ENCODE results near the gene DGKA.
"Not testable (repeated sequence)": the region's sequence is repeated elsewhere in the genome, so short reads cannot be mapped to it uniquely, and the experiment has no call there.

Gene DGKA

GRCh38 chr12:55919032-55919431 lies 11.9 kb upstream of the DGKA start:
- H3K36me3 ChIP-seq (ENCODE audit: control insufficient read depth, insufficient read depth, low read length), result peaks cover 42% of the 10 kb centered on the region
- not testable (repeated sequence) for H3K27ac ChIP-seq (ENCODE audit: low read depth, low read length)

GRCh38 chr12:55922126-55922525 lies 8.8 kb upstream of the DGKA start:
- no peak overlapping the region for H3K4me3 ChIP-seq (ENCODE audit: low read depth, low read length)

More at GRCh38 chr12:55919032-55919431, 11.9 kb upstream of the DGKA start:
- H3K4me3 ChIP-seq (ENCODE audit: low read depth, low read length); H3K27me3 ChIP-seq (ENCODE audit: control insufficient read depth, insufficient read depth, low read length); H3K9ac ChIP-seq (ENCODE audit: low read depth, low read length); H3K4me1 ChIP-seq (ENCODE audit: control insufficient read depth, insufficient read depth, low read length); H3K9me3 ChIP-seq (ENCODE audit: control insufficient read depth, insufficient read depth, low read length): not testable (repeated sequence)

GRCh38 chr12:55923648-55924047 lies 7.3 kb upstream of the DGKA start:
- H3K27ac ChIP-seq (ENCODE audit: low read depth, low read length); H3K9ac ChIP-seq (ENCODE audit: low read depth, low read length); H3K4me3 ChIP-seq (ENCODE audit: low read depth, low read length); H3K4me1 ChIP-seq (ENCODE audit: control insufficient read depth, insufficient read depth, low read length); H3K9me3 ChIP-seq (ENCODE audit: control insufficient read depth, insufficient read depth, low read length); H3K27me3 ChIP-seq (ENCODE audit: control insufficient read depth, insufficient read depth, low read length): not testable (repeated sequence)
- peaks cover 39% of the 10 kb centered on the region for H3K36me3 ChIP-seq (ENCODE audit: control insufficient read depth, insufficient read depth, low read length)

More at GRCh38 chr12:55922126-55922525, 8.8 kb upstream of the DGKA start:
- Histone ChIP-seq H3K4me1 (ENCODE audit: control insufficient read depth, insufficient read depth, low read length) (0 out of 2 replicates have a peak, but pooled peaks cover 7% of the 10 kb centered on the region), H3K9ac (ENCODE audit: low read depth, low read length) (no peak overlapping the region), H3K27ac (ENCODE audit: low read depth, low read length) (no peak overlapping the region), H3K9me3 (ENCODE audit: control insufficient read depth, insufficient read depth, low read length) (no peaks in the 10 kb centered on the region), H3K36me3 (ENCODE audit: control insufficient read depth, insufficient read depth, low read length) (peaks cover 39% of the 10 kb centered on the region), H3K27me3 (ENCODE audit: control insufficient read depth, insufficient read depth, low read length) (no peaks in the 10 kb centered on the region)

GRCh38 chr12:55925371-55925770 lies 5.6 kb upstream of the DGKA start:
- H3K4me1 ChIP-seq (ENCODE audit: control insufficient read depth, insufficient read depth, low read length), result 0 out of 2 replicates have a peak, but pooled peaks cover 7% of the 10 kb centered on the region
- H3K27me3 ChIP-seq (ENCODE audit: control insufficient read depth, insufficient read depth, low read length), result no peaks in the 10 kb centered on the region
- no peaks in the 10 kb centered on the region for H3K9me3 ChIP-seq (ENCODE audit: control insufficient read depth, insufficient read depth, low read length)
- peak overlapping the region; percentile 87; the same call in 1 of the 2 replicates for H3K4me3 ChIP-seq (ENCODE audit: low read depth, low read length)
- no peak overlapping the region for H3K9ac ChIP-seq (ENCODE audit: low read depth, low read length)
- H3K27ac ChIP-seq (ENCODE audit: low read depth, low read length), result no peak overlapping the region
- peaks cover 39% of the 10 kb centered on the region for H3K36me3 ChIP-seq (ENCODE audit: control insufficient read depth, insufficient read depth, low read length)

- peak overlapping the region; percentile 97 for H3K27ac ChIP-seq (ENCODE audit: low read depth, low read length)
- peaks cover 33% of the 10 kb centered on the region for H3K36me3 ChIP-seq (ENCODE audit: control insufficient read depth, insufficient read depth, low read length)
- peak overlapping the region; percentile 79 for H3K9ac ChIP-seq (ENCODE audit: low read depth, low read length)
- H3K9me3 ChIP-seq (ENCODE audit: control insufficient read depth, insufficient read depth, low read length), result no peaks in the 10 kb centered on the region
- peaks cover 14% of the 10 kb centered on the region for H3K4me1 ChIP-seq (ENCODE audit: control insufficient read depth, insufficient read depth, low read length)
- H3K4me3 ChIP-seq (ENCODE audit: low read depth, low read length), result peak overlapping the region; percentile 87
- H3K27me3 ChIP-seq (ENCODE audit: control insufficient read depth, insufficient read depth, low read length), result no peaks in the 10 kb centered on the region
Measured at GRCh38 chr12:55925870-55926737, 4.9 kb upstream of the DGKA start.

- H3K36me3 ChIP-seq (ENCODE audit: control insufficient read depth, insufficient read depth, low read length), result peaks cover 26% of the 10 kb centered on the region
- peaks cover 18% of the 10 kb centered on the region for H3K4me1 ChIP-seq (ENCODE audit: control insufficient read depth, insufficient read depth, low read length)
- H3K9me3 ChIP-seq (ENCODE audit: control insufficient read depth, insufficient read depth, low read length), result no peaks in the 10 kb centered on the region
- peak overlapping the region; percentile 87 for H3K4me3 ChIP-seq (ENCODE audit: low read depth, low read length)
- peak overlapping the region; percentile 97 for H3K27ac ChIP-seq (ENCODE audit: low read depth, low read length)
- H3K27me3 ChIP-seq (ENCODE audit: control insufficient read depth, insufficient read depth, low read length), result 0 out of 2 replicates have a peak, but pooled peaks cover 2% of the 10 kb centered on the region
- peak overlapping the region; percentile 79 for H3K9ac ChIP-seq (ENCODE audit: low read depth, low read length)
Measured at GRCh38 chr12:55926738-55927587, 4.0 kb upstream of the DGKA start.

- H3K9ac ChIP-seq (ENCODE audit: low read depth, low read length), result peak within 1 kb of the TSS; percentile 79
- peak within 1 kb of the TSS; percentile 87 for H3K4me3 ChIP-seq (ENCODE audit: low read depth, low read length)
- H3K27ac ChIP-seq (ENCODE audit: low read depth, low read length), result peak within 1 kb of the TSS; percentile 97
- peaks cover 21% of the 10 kb centered on the region for H3K4me1 ChIP-seq (ENCODE audit: control insufficient read depth, insufficient read depth, low read length)
- H3K36me3 ChIP-seq (ENCODE audit: control insufficient read depth, insufficient read depth, low read length), result peaks cover 19% of the 10 kb centered on the region
- H3K9me3 ChIP-seq (ENCODE audit: control insufficient read depth, insufficient read depth, low read length), result no peaks in the 10 kb centered on the region
- H3K27me3 ChIP-seq (ENCODE audit: control insufficient read depth, insufficient read depth, low read length), result peaks cover 10% of the 10 kb centered on the region
Measured at GRCh38 chr12:55927588-55928502, 3.1 kb upstream of the DGKA start, which contains the start of gene PYM1. TSS of gene PYM1 (minus strand) at chr12:55927894. CDS start at chr12:55927761, 133 bp downstream.

GRCh38 chr12:55929306-55929791 lies 1.6 kb upstream of the DGKA start:
- no peak overlapping the region for H3K27ac ChIP-seq (ENCODE audit: low read depth, low read length)
- H3K9ac ChIP-seq (ENCODE audit: low read depth, low read length), result no peak overlapping the region
- no peak overlapping the region for H3K4me3 ChIP-seq (ENCODE audit: low read depth, low read length)
- peaks cover 20% of the 10 kb centered on the region for H3K27me3 ChIP-seq (ENCODE audit: control insufficient read depth, insufficient read depth, low read length)
- H3K4me1 ChIP-seq (ENCODE audit: control insufficient read depth, insufficient read depth, low read length), result peaks cover 24% of the 10 kb centered on the region
- no peaks in the 10 kb centered on the region for H3K9me3 ChIP-seq (ENCODE audit: control insufficient read depth, insufficient read depth, low read length)
- peaks cover 9% of the 10 kb centered on the region for H3K36me3 ChIP-seq (ENCODE audit: control insufficient read depth, insufficient read depth, low read length)

- Histone ChIP-seq H3K27me3 (ENCODE audit: control insufficient read depth, insufficient read depth, low read length) (peaks cover 20% of the 10 kb centered on the region), H3K36me3 (ENCODE audit: control insufficient read depth, insufficient read depth, low read length) (no peaks in the 10 kb centered on the region)
Measured at GRCh38 chr12:55931317-55931779, 386 bp downstream of the DGKA start.

More at GRCh38 chr12:55931317-55931779, 386 bp downstream of the DGKA start:
- Histone ChIP-seq H3K4me1 (ENCODE audit: control insufficient read depth, insufficient read depth, low read length) (peaks cover 17% of the 10 kb centered on the region), H3K4me3 (ENCODE audit: low read depth, low read length) (peak overlapping the region; percentile 60), H3K9me3 (ENCODE audit: control insufficient read depth, insufficient read depth, low read length) (no peaks in the 10 kb centered on the region), H3K27ac (ENCODE audit: low read depth, low read length) (no peak overlapping the region), H3K9ac (ENCODE audit: low read depth, low read length) (no peak overlapping the region)

Data from HUES48 (cell line).